AG10803 (cell line): Measurements from ENCODE around the gene ZBTB24.

Source experiments
- DNase-seq: peaks from one replicate; pipeline ENCODE4 v3.0.0; 2010; ENCODE audit warnings: low read depth
- H3K4me3 ChIP-seq: 2 replicates; pipeline ENCODE4 v1.5.1; 2011; ENCODE audit warnings: mild to moderate bottlenecking, low read length, control low read depth
- CTCF ChIP-seq: conservative IDR thresholded peaks from 2 replicates; pipeline ENCODE4 v1.5.1; 2011; ENCODE audit warnings: mild to moderate bottlenecking, low read length, control low read depth, inconsistent platforms

Gene ZBTB24

DNA sequence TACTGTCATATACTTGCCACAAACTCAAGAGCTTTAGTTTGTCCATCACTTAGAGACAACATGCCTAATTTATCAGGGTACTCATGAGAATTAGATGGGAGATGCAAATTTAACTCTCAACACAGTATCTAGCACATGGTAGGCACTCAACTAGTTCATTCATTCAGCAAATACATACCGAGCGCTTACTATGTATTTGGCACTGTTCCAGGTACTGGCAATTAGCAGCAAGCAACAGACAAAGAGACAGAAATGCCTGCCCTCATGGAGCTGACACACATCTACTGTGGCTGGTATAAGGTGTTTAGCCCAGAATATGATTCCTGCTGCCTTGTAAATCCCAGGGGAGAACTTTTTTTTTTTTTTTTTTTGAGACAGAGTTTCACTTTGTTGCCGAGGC lies 32.2 kb downstream of the ZBTB24 start:
- DNase-seq = no peak
- TF ChIP-seq CTCF = no peak
- no peak overlapping the region for H3K4me3 ChIP-seq

- no peak overlapping the region for H3K4me3 ChIP-seq
- no peak for TF ChIP-seq CTCF
- no peak for DNase-seq
Observed at GRCh38 chr6:109449795-109450673, 33.0 kb downstream of the ZBTB24 start.

- DNase-seq = no peak
- no peak overlapping the region for H3K4me3 ChIP-seq
- no peak for TF ChIP-seq CTCF
Observed at GRCh38 chr6:109449064-109449794, 33.8 kb downstream of the ZBTB24 start.

GRCh38 chr6:109448615-109449014 lies 34.4 kb downstream of the ZBTB24 start:
- no peak overlapping the region for H3K4me3 ChIP-seq
- DNase-seq = no peak
- TF ChIP-seq CTCF = no peak

- DNase-seq = no peak
- TF ChIP-seq CTCF = no peak
- no peak overlapping the region for H3K4me3 ChIP-seq
Observed at GRCh38 chr6:109447878-109448555, 35.0 kb downstream of the ZBTB24 start.

GRCh38 chr6:109447087-109447486 lies 35.9 kb downstream of the ZBTB24 start:
- DNase-seq = no peak
- no peak for TF ChIP-seq CTCF
- no peak overlapping the region for H3K4me3 ChIP-seq
